ENCODE measurements around the gene REEP3. TPM values are rescaled to one million over a fixed set of nuclear protein-coding genes. Genes with fewer than 3 reads are reported as not detected.

The REEP3 gene
- total RNA-seq, 1 experiment from 2014 or later = 39.6 TPM

GRCh38 chr10:63553031-63553430, 31.8 kb downstream of the REEP3 start:
- intact Hi-C loops (cut with micrococcal nuclease; ENCODE audit: unreplicated experiment) = no loop called here
- H3K27me3 ChIP-seq (replicated peaks; ENCODE audit: insufficient read depth, low read depth, low read length, poor library complexity) = no peaks in the 10 kb centered on the region
- no peaks in the 10 kb centered on the region for H3K9me3 ChIP-seq (ENCODE audit: low read depth, low read length, poor library complexity, severe bottlenecking)
- H3K36me3 ChIP-seq (ENCODE audit: insufficient read depth, low read length, poor library complexity, severe bottlenecking) = no peaks in the 10 kb centered on the region
- H3K27ac ChIP-seq (ENCODE audit: low read depth, low read length, poor library complexity, severe bottlenecking) = no peak overlapping the region
- POLR2A ChIA-PET (ENCODE audit: low non-redundant PET) = no interaction called here
- DNase-seq (ENCODE audit: low spot score) = no peak
- no TSS peak for BruUV-seq (replicated peaks)
- H3K4me1 ChIP-seq (ENCODE audit: insufficient read depth, low read length, poor library complexity, severe bottlenecking) = peaks cover 5% of the 10 kb centered on the region
- H3K4me3 ChIP-seq (ENCODE audit: low read depth, low read length, poor library complexity, severe bottlenecking) = no peak overlapping the region
- TF ChIP-seq CTCF (conservative IDR thresholded peaks at IDR 0.05; ENCODE audit: low read depth, low read length) (no peak), EZH2 (IDR thresholded peaks at IDR 0.05; ENCODE audit: borderline replicate concordance, low read depth, low read length, poor library complexity, severe bottlenecking) (no peak)
- CTCF ChIA-PET = no interaction called here

- Histone ChIP-seq H3K27me3 (replicated peaks; ENCODE audit: insufficient read depth, low read depth, low read length, poor library complexity) (no peaks in the 10 kb centered on the region), H3K9me3 (ENCODE audit: low read depth, low read length, poor library complexity, severe bottlenecking) (no peaks in the 10 kb centered on the region), H3K4me3 (ENCODE audit: low read depth, low read length, poor library complexity, severe bottlenecking) (no peak overlapping the region), H3K36me3 (ENCODE audit: insufficient read depth, low read length, poor library complexity, severe bottlenecking) (no peaks in the 10 kb centered on the region), H3K4me1 (ENCODE audit: insufficient read depth, low read length, poor library complexity, severe bottlenecking) (peaks cover 5% of the 10 kb centered on the region), H3K27ac (ENCODE audit: low read depth, low read length, poor library complexity, severe bottlenecking) (no peak overlapping the region)
- BruUV-seq (replicated peaks) = no TSS peak
- POLR2A ChIA-PET (ENCODE audit: low non-redundant PET) = no interaction called here
- no peak for DNase-seq (ENCODE audit: low spot score)
- intact Hi-C loops (cut with micrococcal nuclease; ENCODE audit: unreplicated experiment) = no loop called here
- no peak for TF ChIP-seq EZH2 (IDR thresholded peaks at IDR 0.05; ENCODE audit: borderline replicate concordance, low read depth, low read length, poor library complexity, severe bottlenecking)
- TF ChIP-seq CTCF (conservative IDR thresholded peaks at IDR 0.05; ENCODE audit: low read depth, low read length) = no peak
- CTCF ChIA-PET = no interaction called here
Observed at GRCh38 chr10:63553473-63553872, 32.3 kb downstream of the REEP3 start.

- ChIA-PET POLR2A (ENCODE audit: low non-redundant PET) (no interaction called here), CTCF (no interaction called here)
- peaks cover 5% of the 10 kb centered on the region for H3K4me1 ChIP-seq (ENCODE audit: insufficient read depth, low read length, poor library complexity, severe bottlenecking)
- no peak overlapping the region for H3K4me3 ChIP-seq (ENCODE audit: low read depth, low read length, poor library complexity, severe bottlenecking)
- no peaks in the 10 kb centered on the region for H3K9me3 ChIP-seq (ENCODE audit: low read depth, low read length, poor library complexity, severe bottlenecking)
- no peaks in the 10 kb centered on the region for H3K36me3 ChIP-seq (ENCODE audit: insufficient read depth, low read length, poor library complexity, severe bottlenecking)
- H3K27ac ChIP-seq (ENCODE audit: low read depth, low read length, poor library complexity, severe bottlenecking) = no peak overlapping the region
- H3K27me3 ChIP-seq (replicated peaks; ENCODE audit: insufficient read depth, low read depth, low read length, poor library complexity) = no peaks in the 10 kb centered on the region
- no peak for TF ChIP-seq EZH2 (IDR thresholded peaks at IDR 0.05; ENCODE audit: borderline replicate concordance, low read depth, low read length, poor library complexity, severe bottlenecking)
- no peak for TF ChIP-seq CTCF (conservative IDR thresholded peaks at IDR 0.05; ENCODE audit: low read depth, low read length)
- intact Hi-C loops (cut with micrococcal nuclease; ENCODE audit: unreplicated experiment) = no loop called here
- no TSS peak for BruUV-seq (replicated peaks)
- no peak for DNase-seq (ENCODE audit: low spot score)
Observed at GRCh38 chr10:63554657-63555056, 33.5 kb downstream of the REEP3 start.

All from A673 (cell line).